Measurements from ENCODE around the gene CSNK1A1L. TPM values are rescaled to one million over a fixed set of nuclear protein-coding genes. Genes with fewer than 3 reads are reported as not detected.

CSNK1A1L gene
- total and polyA plus RNA-seq, 2 of the 4 experiments (the other 2 are of a cell fraction) = not detected

DNA sequence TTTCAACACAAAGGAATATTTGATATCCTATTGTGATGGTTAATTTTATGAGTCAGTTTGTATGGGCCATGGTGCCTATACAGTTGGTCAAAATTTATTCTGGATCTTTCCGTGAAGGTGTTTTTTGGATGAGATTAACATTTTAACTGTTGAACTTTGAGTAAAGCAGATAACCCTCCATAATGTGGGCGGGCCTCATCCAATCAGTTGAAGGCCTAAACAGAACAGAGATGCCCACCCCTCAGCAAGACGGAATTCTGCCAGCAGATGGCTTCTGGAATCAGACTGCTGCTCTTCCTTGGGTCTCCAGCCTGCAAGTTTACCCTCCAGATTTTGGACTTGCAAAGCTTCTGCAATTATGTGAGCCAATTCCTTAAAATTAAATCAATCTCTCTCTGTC is 16.0 kb downstream of the CSNK1A1L start:
- Histone ChIP-seq H3K4me1 (ENCODE audit: control insufficient read depth, insufficient read depth, low read length) (no peaks in the 10 kb centered on the region), H3K56ac (ENCODE audit: extremely low read depth, insufficient read depth, low read length) (no peak overlapping the region), H3K9ac (ENCODE audit: low read depth, low read length) (no peak overlapping the region), H2BK15ac (ENCODE audit: low read depth, low read length) (no peak overlapping the region), H3K18ac (ENCODE audit: low read depth, low read length) (no peak overlapping the region), H3K27ac (ENCODE audit: insufficient read depth, low read length) (no peak overlapping the region), H3K23ac (ENCODE audit: low read depth, low read length) (no peak overlapping the region), H3K4me3 (ENCODE audit: insufficient read depth, low read depth, low read length) (no peak overlapping the region), H3K14ac (replicated peaks; ENCODE audit: low read depth, low read length) (no peak overlapping the region), H3K27me3 (ENCODE audit: control insufficient read depth, insufficient read depth, low read length) (peaks cover 4% of the 10 kb centered on the region), H2BK120ac (ENCODE audit: low read depth, low read length) (no peak overlapping the region), H4K5ac (ENCODE audit: low read depth, low read length) (no peak overlapping the region), H4K8ac (ENCODE audit: low read depth in 2 of 2, low read length in 2 of 2) (no peak overlapping the region), H3K9me1 (ENCODE audit: insufficient read depth, low read length) (no peaks in the 10 kb centered on the region), H4K20me1 (ENCODE audit: insufficient read depth, low read length) (no peaks in the 10 kb centered on the region), H3K4me2 (ENCODE audit: low read depth, low read length) (no peak overlapping the region), H2BK20ac (ENCODE audit: low read depth, low read length) (no peak overlapping the region), H4K91ac (ENCODE audit: insufficient read depth, low read depth, low read length) (no peak overlapping the region), H2AK9ac (replicated peaks; ENCODE audit: low read depth, low read length, poor library complexity) (no peak overlapping the region), H3K9me3 (ENCODE audit: control insufficient read depth, insufficient read depth, low read length) (no peaks in the 10 kb centered on the region), H2AFZ (replicated peaks; ENCODE audit: low read length, poor library complexity) (no peak overlapping the region), H2AK5ac (ENCODE audit: low read depth, low read length) (no peak overlapping the region), H3K36me3 (ENCODE audit: control insufficient read depth, insufficient read depth, low read length) (no peaks in the 10 kb centered on the region), H3K79me1 (ENCODE audit: low read depth in 1 of 2, low read length in 2 of 2) (no peaks in the 10 kb centered on the region), H3K4ac (ENCODE audit: low read depth, low read length) (no peak overlapping the region), H2BK5ac (ENCODE audit: low read depth, low read length, poor library complexity, severe bottlenecking) (no peak overlapping the region)
- in situ Hi-C loops (cut with MboI; ENCODE audit: low sequenced_read_pairs) (loop anchor here (25.0 kb wide), 2 partner anchors 948 to 1123 kb away; no protein-coding TSS in a partner anchor), dilution Hi-C loops (cut with HindIII; ENCODE audit: low sequenced_read_pairs, unreplicated experiment) (no loop called here), intact Hi-C loops (cut with micrococcal nuclease) (no loop called here)
- ATAC-seq (ENCODE audit: low read depth) = no peak
- no peak for DNase-seq
- TF ChIP-seq BHLHE40 (IDR thresholded peaks at IDR 0.05; ENCODE audit: low read depth, low read length) (no peak), SMC3 (IDR thresholded peaks at IDR 0.05; ENCODE audit: low read depth, low read length) (no peak), CHD1 (IDR thresholded peaks at IDR 0.05; ENCODE audit: low read depth, low read length) (no peak), RFX5 (IDR thresholded peaks at IDR 0.05; ENCODE audit: low read depth, low read length) (no peak), USF2 (IDR thresholded peaks at IDR 0.05; ENCODE audit: low read depth, low read length) (no peak)
- TF ChIP-seq, protein P1, sequence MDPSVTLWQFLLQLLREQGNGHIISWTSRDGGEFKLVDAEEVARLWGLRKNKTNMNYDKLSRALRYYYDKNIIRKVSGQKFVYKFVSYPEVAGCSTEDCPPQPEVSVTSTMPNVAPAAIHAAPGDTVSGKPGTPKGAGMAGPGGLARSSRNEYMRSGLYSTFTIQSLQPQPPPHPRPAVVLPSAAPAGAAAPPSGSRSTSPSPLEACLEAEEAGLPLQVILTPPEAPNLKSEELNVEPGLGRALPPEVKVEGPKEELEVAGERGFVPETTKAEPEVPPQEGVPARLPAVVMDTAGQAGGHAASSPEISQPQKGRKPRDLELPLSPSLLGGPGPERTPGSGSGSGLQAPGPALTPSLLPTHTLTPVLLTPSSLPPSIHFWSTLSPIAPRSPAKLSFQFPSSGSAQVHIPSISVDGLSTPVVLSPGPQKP (IDR thresholded peaks at IDR 0.05; ENCODE audit: borderline replicate concordance, low read depth, low read length) = no peak
- no CpG with 5 or more reads among the region's 3 CpGs for WGBS, 2 experiments (ENCODE audit: extremely low coverage in 2 of 2, insufficient read length in 1 of 2)
- ChIA-PET POLR2A (ENCODE audit: unreplicated experiment) (no interaction called here), CTCF (no interaction called here)
- no TSS peak for BruUV-seq (replicated peaks)

Data from IMR-90 (cell line).